ENCODE results near the gene MRGPRF.

DNA sequence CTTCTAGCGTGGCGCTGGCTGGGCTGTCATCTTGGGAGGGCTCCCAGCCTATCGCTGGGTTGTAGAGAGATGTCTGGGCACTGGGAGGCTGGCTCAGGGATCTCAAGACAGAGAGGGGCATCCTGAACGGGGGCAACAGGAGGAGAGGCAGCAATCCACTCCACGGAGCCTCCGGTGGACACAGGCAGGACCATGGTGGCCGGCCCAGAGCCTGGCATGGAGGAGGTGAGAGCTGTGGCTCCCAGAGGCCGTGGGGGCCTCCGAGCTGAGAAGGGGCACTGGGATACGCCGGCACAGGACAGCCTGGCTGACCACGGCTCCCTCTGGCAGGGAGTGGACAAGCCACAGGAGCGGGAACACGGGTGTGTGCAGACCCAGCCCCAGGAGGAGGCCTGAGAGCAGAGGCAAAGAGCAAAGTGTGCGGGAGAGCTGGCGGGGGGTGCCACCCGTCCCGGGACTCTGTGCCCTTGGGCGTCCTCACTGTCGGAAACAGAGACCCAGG lies 9.1 kb downstream of the MRGPRF start:
- TF ChIP-seq POLR2A (IDR thresholded peaks at IDR 0.05; ENCODE audit: low read length) (no peak), GATA1 (IDR thresholded peaks at IDR 0.05; ENCODE audit: low read depth, low read length) (no peak)
